Breast epithelium (tissue), 4 donors: Measurements from ENCODE around the gene GPR107. TPM values are rescaled to one million over a fixed set of nuclear protein-coding genes. Genes with fewer than 3 reads are reported as not detected.
A peak's percentile ranks its signal among the peaks of the same experiment; 100 is the strongest.

Experiments
- DNase-seq, 2 donors: peaks; one replicate each; pipeline ENCODE4 v3.0.0-alpha.2; 2019; ENCODE audit warnings: low spot score in 2 of 2
- H3K27ac ChIP-seq, 2 donors: fragments of 200-600 bp; sonication (generic) in 1 of 2; one replicate each; pipeline ENCODE4 v1.5.1; 2016 to 2019; ENCODE audit warnings: mild to moderate bottlenecking in 1 of 2
- H3K27me3 ChIP-seq, 2 donors: fragments of 200-600 bp; sonication (generic) in 1 of 2; one replicate each; pipeline versions ENCODE4 v1.5.1 to v1.6.0; 2017 to 2019; ENCODE audit warnings: control low read depth in 1 of 2, mild to moderate bottlenecking in 1 of 2
- H3K36me3 ChIP-seq: fragments of 200-600 bp; one replicate; pipeline ENCODE4 v1.5.1; 2019
- H3K4me1 ChIP-seq, 2 donors: fragments of 200-600 bp; sonication (generic); one replicate each; pipeline ENCODE4 v1.5.1; 2016 to 2019; ENCODE audit warnings: control low read depth in 1 of 2
- H3K4me3 ChIP-seq, 3 donors: fragments of 200-600 bp; sonication (generic); 1 replicate in 2 of 3; 2 replicates in 1 of 3; pipeline ENCODE4 v1.5.1; 2016 to 2019; ENCODE audit warnings: mild to moderate bottlenecking in 3 of 3, moderate library complexity in 2 of 3
- H3K9me3 ChIP-seq, 2 donors: fragments of 200-600 bp; sonication (generic) in 1 of 2; one replicate each; pipeline ENCODE4 v1.5.1; 2016 to 2019; ENCODE audit warnings: control low read depth in 1 of 2
- POLR2A ChIP-seq: fragments of 450-650 bp; IDR thresholded peaks from one replicate; pipeline ENCODE4 v1.6.1; 2016; ENCODE audit warnings: antibody characterized with exemption, mild to moderate bottlenecking, moderate library complexity
- POLR2AphosphoS5 ChIP-seq, 3 donors: sonication (generic); formaldehyde crosslinking; IDR thresholded peaks; one replicate each; pipeline ENCODE4 v1.6.1; 2017; ENCODE audit warnings: antibody characterized with exemption in 3 of 3
- intact Hi-C: fragments of 100-400 bp; cut with DNase I; formaldehyde crosslinking; loops from one replicate; pipeline ENCODE4 v1.15.1; 2023; ENCODE audit warnings: low total_unique reads
- total RNA-seq, 3 donors: library from RNA; depleted of rRNA; stranded (reverse); fragments of >200 nt; gene quantifications; one replicate each; pipeline ENCODE4 v1.1.0, GENCODE V29; 2016
- TF ChIP-seq, protein P1 (sequence below), 3 donors: fragments of 450-650 bp; IDR thresholded peaks; one replicate each; pipeline ENCODE4 v1.5.1; 2016 to 2017; ENCODE audit warnings: antibody characterized with exemption in 3 of 3, mild to moderate bottlenecking in 3 of 3, moderate library complexity in 3 of 3

Gene GPR107
- total RNA-seq, 3 donors from 2014 or later, result 22.5 to 26.9 (median 25.6) TPM

- Histone ChIP-seq H3K9me3 (no peaks in the 10 kb centered on the region), H3K36me3 (no peaks in the 10 kb centered on the region), H3K4me3 (no peak overlapping the region), H3K4me1 (no peaks in the 10 kb centered on the region), H3K27me3 (no peaks in the 10 kb centered on the region), H3K27ac (no peak overlapping the region)
- no peak for DNase-seq
- no peak for TF ChIP-seq POLR2A
- intact Hi-C loops, result no loop called here
Measured at GRCh38 chr9:130089141-130089540, 35.4 kb downstream of the GPR107 start.

GRCh38 chr9:130090915-130091314, 37.2 kb downstream of the GPR107 start:
- Histone ChIP-seq H3K27ac (no peak overlapping the region), H3K27me3 (no peaks in the 10 kb centered on the region), H3K9me3 (no peaks in the 10 kb centered on the region), H3K4me1 (no peaks in the 10 kb centered on the region), H3K4me3 (no peak overlapping the region), H3K36me3 (no peaks in the 10 kb centered on the region)
- no peak for DNase-seq
- TF ChIP-seq, protein P1, sequence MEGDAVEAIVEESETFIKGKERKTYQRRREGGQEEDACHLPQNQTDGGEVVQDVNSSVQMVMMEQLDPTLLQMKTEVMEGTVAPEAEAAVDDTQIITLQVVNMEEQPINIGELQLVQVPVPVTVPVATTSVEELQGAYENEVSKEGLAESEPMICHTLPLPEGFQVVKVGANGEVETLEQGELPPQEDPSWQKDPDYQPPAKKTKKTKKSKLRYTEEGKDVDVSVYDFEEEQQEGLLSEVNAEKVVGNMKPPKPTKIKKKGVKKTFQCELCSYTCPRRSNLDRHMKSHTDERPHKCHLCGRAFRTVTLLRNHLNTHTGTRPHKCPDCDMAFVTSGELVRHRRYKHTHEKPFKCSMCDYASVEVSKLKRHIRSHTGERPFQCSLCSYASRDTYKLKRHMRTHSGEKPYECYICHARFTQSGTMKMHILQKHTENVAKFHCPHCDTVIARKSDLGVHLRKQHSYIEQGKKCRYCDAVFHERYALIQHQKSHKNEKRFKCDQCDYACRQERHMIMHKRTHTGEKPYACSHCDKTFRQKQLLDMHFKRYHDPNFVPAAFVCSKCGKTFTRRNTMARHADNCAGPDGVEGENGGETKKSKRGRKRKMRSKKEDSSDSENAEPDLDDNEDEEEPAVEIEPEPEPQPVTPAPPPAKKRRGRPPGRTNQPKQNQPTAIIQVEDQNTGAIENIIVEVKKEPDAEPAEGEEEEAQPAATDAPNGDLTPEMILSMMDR (IDR thresholded peaks at IDR 0.05), result no peak
- TF ChIP-seq POLR2AphosphoS5 (IDR thresholded peaks at IDR 0.05) (no peak), POLR2A (no peak)
- intact Hi-C loops, result no loop called here

- intact Hi-C loops, result no loop called here
- H3K4me3 ChIP-seq, result no peak overlapping the region
- H3K27me3 ChIP-seq, result no peaks in the 10 kb centered on the region
- no peak overlapping the region for H3K27ac ChIP-seq
- H3K36me3 ChIP-seq, result no peaks in the 10 kb centered on the region
- no peak for DNase-seq
- H3K9me3 ChIP-seq, result no peaks in the 10 kb centered on the region
- H3K4me1 ChIP-seq, result no peaks in the 10 kb centered on the region
- TF ChIP-seq POLR2AphosphoS5 (IDR thresholded peaks at IDR 0.05) (no peak), POLR2A (no peak)
- TF ChIP-seq, protein P1 (IDR thresholded peaks at IDR 0.05), result no peak
Measured at GRCh38 chr9:130092910-130093309, 39.2 kb downstream of the GPR107 start.

DNA sequence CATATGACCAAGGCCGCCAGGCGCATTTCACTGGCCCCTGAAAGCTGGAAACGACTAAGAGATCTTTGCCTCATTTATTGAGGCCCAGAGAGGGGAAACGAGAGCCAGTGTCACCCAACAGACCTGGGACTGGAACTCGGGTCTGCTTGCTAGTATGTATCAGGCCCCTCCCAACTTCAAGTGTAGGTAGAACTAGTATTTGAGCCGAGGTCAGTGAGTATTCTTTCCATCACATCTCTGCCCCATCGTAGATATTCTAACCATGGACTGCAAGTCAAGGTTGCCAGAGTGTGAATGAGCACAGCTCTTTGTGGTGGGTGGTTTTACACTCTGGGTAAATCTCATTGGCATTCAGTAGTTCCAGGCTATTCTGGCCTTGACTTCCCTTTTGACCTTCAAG, 42.2 kb downstream of the GPR107 start:
- TF ChIP-seq POLR2A (no peak), POLR2AphosphoS5 (IDR thresholded peaks at IDR 0.05) (no peak)
- TF ChIP-seq, protein P1 (IDR thresholded peaks at IDR 0.05), result no peak
- intact Hi-C loops, result no loop called here
- no peaks in the 10 kb centered on the region for H3K9me3 ChIP-seq
- no peak for DNase-seq
- H3K36me3 ChIP-seq, result no peaks in the 10 kb centered on the region
- no peak overlapping the region for H3K4me3 ChIP-seq
- H3K27ac ChIP-seq, result no peak overlapping the region
- H3K4me1 ChIP-seq, result no peaks in the 10 kb centered on the region
- no peaks in the 10 kb centered on the region for H3K27me3 ChIP-seq

- Histone ChIP-seq H3K4me1 (no peaks in the 10 kb centered on the region), H3K27me3 (no peaks in the 10 kb centered on the region), H3K27ac (no peak overlapping the region), H3K36me3 (no peaks in the 10 kb centered on the region), H3K9me3 (no peaks in the 10 kb centered on the region), H3K4me3 (no peak overlapping the region)
- no peak for TF ChIP-seq POLR2A
- TF ChIP-seq, protein P1 (IDR thresholded peaks at IDR 0.05), result no peak
- TF ChIP-seq POLR2AphosphoS5 (IDR thresholded peaks at IDR 0.05), result no peak
- DNase-seq, result peak in 1 of 2 donors; percentile 30
- intact Hi-C loops, result no loop called here
Measured at GRCh38 chr9:130100681-130101080, 47.0 kb downstream of the GPR107 start.

DNA sequence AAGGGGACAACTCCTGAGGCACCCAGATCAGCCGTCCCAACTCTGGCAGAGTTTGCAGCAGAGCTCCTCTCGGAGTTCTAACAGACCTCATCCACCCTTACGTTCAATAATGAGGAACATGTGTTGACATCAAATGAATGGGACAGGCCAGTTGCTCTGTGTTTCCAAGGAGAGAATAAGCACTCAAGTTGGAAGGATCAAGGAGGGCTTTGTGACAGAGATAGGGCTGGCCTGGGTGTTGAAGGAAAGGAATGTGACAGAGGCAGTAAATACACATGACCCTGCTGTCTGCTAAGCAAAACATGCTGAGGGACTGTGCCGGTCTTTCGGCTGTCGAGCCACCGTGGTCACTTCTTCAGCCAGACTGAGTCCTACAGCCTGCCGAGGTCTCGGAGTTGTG, 48.2 kb downstream of the GPR107 start:
- TF ChIP-seq, protein P1 (IDR thresholded peaks at IDR 0.05), result no peak
- TF ChIP-seq POLR2AphosphoS5 (IDR thresholded peaks at IDR 0.05), result no peak
- TF ChIP-seq POLR2A, result no peak
- no peaks in the 10 kb centered on the region for H3K9me3 ChIP-seq
- peak in 1 of 2 donors; percentile 25 for DNase-seq
- no peak overlapping the region for H3K27ac ChIP-seq
- no peaks in the 10 kb centered on the region for H3K36me3 ChIP-seq
- no peak overlapping the region for H3K4me3 ChIP-seq
- intact Hi-C loops, result no loop called here
- no peaks in the 10 kb centered on the region for H3K27me3 ChIP-seq
- H3K4me1 ChIP-seq, result no peaks in the 10 kb centered on the region
